CD4-positive, CD25-positive, alpha-beta regulatory T cell (primary cell): ENCODE measurements around the gene ZSCAN1. TPM values are rescaled to one million over a fixed set of nuclear protein-coding genes. Genes with fewer than 3 reads are reported as not detected.
A peak's percentile ranks its signal among the peaks of the same experiment; 100 is the strongest.

Source experiments
- ATAC-seq, 2 donors: fragments of 150-1000 bp; cut with Tn5 transposase; one replicate each; pipeline ENCODE4 v1.10.0; 2021; ENCODE audit warnings: low read depth in 2 of 2, moderate number of reproducible peaks in 2 of 2, moderate library complexity in 1 of 2
- DNase-seq, 3 donors: peaks; one replicate each; pipeline versions ENCODE4 v3.0.0 to v3.0.0-alpha.2; 2012 to 2022; ENCODE audit warnings: mixed read lengths in 1 of 3
- H3K27ac ChIP-seq: one replicate; pipeline ENCODE4 v1.7.0; 2013; ENCODE audit warnings: mild to moderate bottlenecking, low read length; ENCODE audit not compliant: insufficient read depth, poor library complexity, severe bottlenecking
- H3K27me3 ChIP-seq: one replicate; pipeline ENCODE4 v1.7.0; 2013; ENCODE audit warnings: low read length; ENCODE audit not compliant: control insufficient read depth, insufficient read depth
- H3K36me3 ChIP-seq: one replicate; pipeline ENCODE4 v1.7.0; 2013; ENCODE audit warnings: mild to moderate bottlenecking, low read length, moderate library complexity; ENCODE audit not compliant: control insufficient read depth, insufficient read depth
- H3K4me1 ChIP-seq: 2 replicates; pipeline ENCODE4 v1.7.0; 2013; ENCODE audit warnings: mild to moderate bottlenecking, low read length; ENCODE audit not compliant: insufficient read depth, control insufficient read depth, poor library complexity, severe bottlenecking
- H3K4me3 ChIP-seq: one replicate; pipeline ENCODE4 v1.7.0; 2013; ENCODE audit warnings: low read depth, mild to moderate bottlenecking, low read length, moderate library complexity
- H3K9me3 ChIP-seq, 2 experiments: 1 replicate in 1 of 2; 2 replicates in 1 of 2; pipeline ENCODE4 v1.7.0; 2013; ENCODE audit warnings: low read length in 2 of 2, mild to moderate bottlenecking in 1 of 2, moderate library complexity in 1 of 2; ENCODE audit not compliant: control insufficient read depth in 2 of 2
- H3K27ac Mint-ChIP-seq, 3 donors: one replicate each; pipeline ENCODE4 v1.8.0; 2020 to 2022; ENCODE audit warnings: mild to moderate bottlenecking in 3 of 3, mixed read lengths in 3 of 3, moderate library complexity in 2 of 3
- H3K27me3 Mint-ChIP-seq: one replicate; pipeline ENCODE4 v1.8.0; 2022; ENCODE audit warnings: mild to moderate bottlenecking, mixed read lengths
- H3K36me3 Mint-ChIP-seq: one replicate; pipeline ENCODE4 v1.8.0; 2020; ENCODE audit warnings: mixed read lengths
- H3K4me1 Mint-ChIP-seq, 4 donors: one replicate each; pipeline ENCODE4 v1.8.0; 2020 to 2022; ENCODE audit warnings: mixed read lengths in 4 of 4, mild to moderate bottlenecking in 1 of 4
- H3K4me3 Mint-ChIP-seq, 4 donors: one replicate each; pipeline ENCODE4 v1.8.0; 2020 to 2022; ENCODE audit warnings: mild to moderate bottlenecking in 4 of 4, mixed read lengths in 4 of 4, moderate library complexity in 3 of 4
- H3K9me3 Mint-ChIP-seq, 7 donors: one replicate each; pipeline ENCODE4 v1.8.0; 2020 to 2022; ENCODE audit warnings: mixed read lengths in 7 of 7, mild to moderate bottlenecking in 3 of 7, moderate library complexity in 2 of 7
- polyA plus RNA-seq, 4 donors: library from polyadenylated mRNA; unstranded; fragments of 300-500 nt; fragmentation: Illumina TruSeq; gene quantifications; one replicate each; pipeline ENCODE4 v1.2.3, GENCODE V29; 2021
- total RNA-seq: library from RNA; stranded (reverse); gene quantifications from one replicate; pipeline ENCODE4 v1.2.3, GENCODE V29; 2022

Gene ZSCAN1
- total and polyA plus RNA-seq, 5 donors from 2014 or later: not detected

DNA sequence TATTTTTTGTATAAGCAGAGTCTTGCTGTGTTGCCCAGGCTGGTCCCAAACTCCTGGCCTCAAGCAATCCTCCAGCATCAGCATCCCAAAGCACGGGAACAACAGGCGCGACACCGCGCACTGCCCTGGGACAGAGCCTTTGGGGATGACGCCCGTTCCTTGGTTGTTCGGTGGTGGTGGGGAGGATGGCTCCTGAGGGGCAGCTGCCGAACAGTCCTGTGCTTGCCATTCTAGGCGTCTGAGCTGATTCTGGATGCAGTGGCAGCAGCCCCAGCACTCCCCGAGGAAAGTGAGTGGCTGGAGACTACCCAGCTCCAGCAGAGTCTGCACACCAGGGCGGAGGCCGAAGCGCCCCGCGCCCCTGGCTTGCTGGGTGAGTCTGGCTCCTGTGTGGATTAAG, 18.4 kb downstream of the ZSCAN1 start:
- H3K27me3 ChIP-seq: no peaks in the 10 kb centered on the region
- H3K27ac ChIP-seq: no peak overlapping the region
- Mint-ChIP-seq H3K27me3 (no peaks in the 10 kb centered on the region), H3K4me3 (no peak overlapping the region), H3K36me3 (no peaks in the 10 kb centered on the region), H3K9me3 (peaks cover 0 to 64% (median 15%) of the 10 kb centered on the region in 7 donors), H3K4me1 (peaks cover 0 to 5% (median 1%) of the 10 kb centered on the region in 4 donors), H3K27ac (no peak overlapping the region)
- H3K9me3 ChIP-seq: peaks cover 7 to 68% of the 10 kb centered on the region in 2 experiments
- no peak overlapping the region for H3K4me3 ChIP-seq
- ATAC-seq: no peak
- no peaks in the 10 kb centered on the region for H3K36me3 ChIP-seq
- no peak for DNase-seq
- H3K4me1 ChIP-seq: no peaks in the 10 kb centered on the region

DNA sequence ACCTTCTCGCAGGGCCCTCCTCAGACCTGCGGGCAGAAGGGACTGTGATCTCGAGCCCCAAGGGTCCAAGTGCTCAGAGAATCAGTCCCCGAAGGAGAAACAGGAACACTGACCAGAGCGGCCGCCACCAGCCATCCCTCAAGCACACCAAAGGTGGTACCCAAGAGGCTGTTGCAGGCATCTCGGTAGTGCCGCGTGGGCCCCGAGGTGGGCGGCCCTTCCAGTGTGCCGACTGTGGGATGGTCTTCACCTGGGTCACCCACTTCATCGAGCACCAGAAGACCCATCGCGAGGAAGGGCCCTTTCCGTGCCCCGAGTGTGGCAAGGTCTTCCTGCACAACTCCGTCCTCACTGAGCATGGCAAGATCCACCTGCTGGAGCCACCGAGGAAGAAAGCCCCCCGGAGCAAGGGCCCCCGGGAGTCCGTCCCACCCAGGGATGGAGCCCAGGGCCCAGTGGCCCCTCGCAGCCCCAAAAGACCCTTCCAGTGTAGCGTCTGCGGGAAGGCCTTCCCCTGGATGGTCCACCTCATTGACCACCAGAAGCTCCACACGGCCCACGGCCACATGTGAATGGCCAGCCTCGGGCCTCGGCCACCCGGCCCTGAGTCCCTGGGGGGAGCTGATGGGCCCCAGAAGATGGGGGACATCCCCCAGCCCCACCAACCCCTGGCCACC, 19.8 kb downstream of the ZSCAN1 start:
- Histone ChIP-seq H3K4me3 (no peak overlapping the region), H3K27me3 (no peaks in the 10 kb centered on the region), H3K9me3 (peaks cover 7 to 64% of the 10 kb centered on the region in 2 experiments), H3K4me1 (no peaks in the 10 kb centered on the region), H3K36me3 (no peaks in the 10 kb centered on the region), H3K27ac (no peak overlapping the region)
- Mint-ChIP-seq H3K27me3 (no peaks in the 10 kb centered on the region), H3K27ac (no peak overlapping the region), H3K4me3 (no peak overlapping the region), H3K36me3 (peaks cover 2% of the 10 kb centered on the region), H3K4me1 (peaks cover 0 to 9% (median 2%) of the 10 kb centered on the region in 4 donors), H3K9me3 (peaks cover 0 to 61% (median 15%) of the 10 kb centered on the region in 7 donors)
- ATAC-seq (no peak), DNase-seq (no peak)

DNA sequence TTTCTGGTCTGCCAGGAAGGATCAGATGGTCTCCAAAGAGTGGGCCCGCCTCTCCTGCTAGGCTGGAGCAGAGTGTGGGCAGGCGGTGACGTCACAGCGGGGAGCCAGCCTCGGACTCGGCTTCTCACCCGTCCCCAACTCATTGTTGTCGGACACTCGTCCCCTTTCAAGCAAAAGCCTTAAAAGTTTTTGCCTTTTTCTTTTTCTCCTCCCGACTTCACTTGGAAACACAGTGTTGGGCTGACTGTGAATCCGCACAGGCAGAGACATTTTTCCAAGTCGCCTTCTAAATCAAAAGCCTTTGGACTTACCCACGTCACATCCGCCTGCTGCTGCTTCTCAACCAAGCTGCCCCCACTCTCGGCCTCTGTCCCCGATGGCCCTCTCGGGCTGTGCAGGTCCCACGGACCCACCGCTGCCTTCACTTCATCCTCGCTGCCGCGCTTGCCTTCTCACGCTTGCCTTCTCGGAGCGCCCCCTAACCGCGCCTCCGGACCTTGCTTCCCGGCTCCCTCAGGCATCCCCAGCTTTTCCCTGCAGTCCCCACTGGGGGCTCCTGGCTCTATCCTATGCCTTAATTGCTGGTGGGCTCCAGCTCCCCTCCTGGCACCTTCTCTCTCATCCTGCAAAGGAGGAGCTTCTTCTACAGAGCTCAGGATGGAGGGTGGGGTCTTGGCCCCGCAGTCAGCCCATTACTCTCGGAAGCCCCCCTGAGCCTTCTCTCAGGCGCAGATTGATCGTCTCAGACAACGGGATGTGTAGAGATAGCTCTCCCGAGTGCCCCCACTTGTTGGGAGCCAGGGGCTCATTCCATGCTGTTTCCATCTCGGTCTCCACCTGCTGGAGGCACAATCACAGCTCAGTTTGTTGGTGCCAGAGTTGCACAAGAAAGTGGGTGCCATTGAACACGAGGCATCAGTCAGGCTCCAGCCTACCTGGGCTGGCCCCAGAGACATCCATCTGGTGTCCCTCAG, 21.4 kb downstream of the ZSCAN1 start:
- peaks cover 5 to 60% of the 10 kb centered on the region in 2 experiments for H3K9me3 ChIP-seq
- no peak overlapping the region for H3K27ac Mint-ChIP-seq
- H3K4me3 Mint-ChIP-seq: peak overlapping the region in 3 of 4 donors; percentile 23 to 43 (median 35)

DNA sequence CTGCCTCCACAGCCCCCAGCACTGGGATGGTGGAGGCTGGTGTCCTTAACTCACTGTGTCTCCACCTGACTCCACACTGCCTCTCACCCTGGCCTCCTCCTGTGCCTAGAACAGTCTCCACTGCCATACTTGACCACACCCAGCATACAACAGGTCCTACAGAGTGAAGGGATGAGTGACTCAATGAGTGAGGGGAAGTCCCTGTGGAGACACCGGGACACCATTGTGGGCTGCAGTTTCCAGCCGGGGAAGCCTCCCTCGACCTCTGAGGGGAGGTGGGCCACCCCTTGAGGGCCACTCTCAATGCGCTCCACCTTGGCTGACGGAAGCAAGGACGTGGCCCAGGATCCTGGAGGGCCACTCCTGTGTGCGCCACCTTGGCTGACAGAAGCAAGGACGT, 22.4 kb downstream of the ZSCAN1 start:
- Histone ChIP-seq H3K4me3 (no peak overlapping the region), H3K36me3 (no peaks in the 10 kb centered on the region), H3K27me3 (no peaks in the 10 kb centered on the region), H3K4me1 (peaks cover 4% of the 10 kb centered on the region), H3K9me3 (peaks cover 3 to 65% of the 10 kb centered on the region in 2 experiments), H3K27ac (no peak overlapping the region)
- no peak for ATAC-seq
- Mint-ChIP-seq H3K4me3 (no peak overlapping the region), H3K4me1 (peaks cover 0 to 19% (median 2%) of the 10 kb centered on the region in 4 donors), H3K27me3 (peaks cover 4% of the 10 kb centered on the region), H3K9me3 (peaks cover 0 to 54% (median 8%) of the 10 kb centered on the region in 7 donors), H3K36me3 (peaks cover 6% of the 10 kb centered on the region), H3K27ac (peak overlapping the region in 2 of 3 donors; percentile 18 to 79)
- DNase-seq: no peak

More for the DNA sequence above, 21.4 kb downstream of the ZSCAN1 start:
- H3K36me3 Mint-ChIP-seq: peaks cover 6% of the 10 kb centered on the region
- DNase-seq (no peak), ATAC-seq (no peak)
- no peak overlapping the region for H3K27ac ChIP-seq
- peaks cover 4% of the 10 kb centered on the region for H3K4me1 ChIP-seq
- peaks cover 0 to 58% (median 8%) of the 10 kb centered on the region in 7 donors for H3K9me3 Mint-ChIP-seq
- peaks cover 0 to 18% (median 2%) of the 10 kb centered on the region in 4 donors for H3K4me1 Mint-ChIP-seq
- peaks cover 3% of the 10 kb centered on the region for H3K27me3 Mint-ChIP-seq
- no peaks in the 10 kb centered on the region for H3K27me3 ChIP-seq
- no peaks in the 10 kb centered on the region for H3K36me3 ChIP-seq
- H3K4me3 ChIP-seq: no peak overlapping the region

DNA sequence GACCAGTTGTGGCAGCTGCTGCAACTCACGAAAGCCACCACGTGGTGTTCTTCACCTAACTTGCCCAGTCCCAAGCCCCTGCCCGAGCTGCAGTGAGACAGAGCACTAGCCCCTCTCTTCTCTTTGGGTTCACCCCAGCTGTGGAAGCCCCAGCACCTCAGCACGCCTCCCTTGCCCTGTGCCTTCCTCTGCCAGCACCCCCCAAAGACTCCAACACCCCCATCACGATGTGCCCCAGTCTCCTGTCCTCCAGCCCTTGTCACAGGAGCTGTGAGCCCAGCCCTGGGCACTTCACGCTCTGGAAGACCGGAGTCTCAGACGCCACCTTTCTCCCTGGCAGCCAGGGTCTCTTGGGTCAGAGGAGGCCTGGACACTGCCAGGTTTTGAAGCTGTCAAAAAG, 23.0 kb downstream of the ZSCAN1 start:
- peaks cover 1 to 59% of the 10 kb centered on the region in 2 experiments for H3K9me3 ChIP-seq

DNA sequence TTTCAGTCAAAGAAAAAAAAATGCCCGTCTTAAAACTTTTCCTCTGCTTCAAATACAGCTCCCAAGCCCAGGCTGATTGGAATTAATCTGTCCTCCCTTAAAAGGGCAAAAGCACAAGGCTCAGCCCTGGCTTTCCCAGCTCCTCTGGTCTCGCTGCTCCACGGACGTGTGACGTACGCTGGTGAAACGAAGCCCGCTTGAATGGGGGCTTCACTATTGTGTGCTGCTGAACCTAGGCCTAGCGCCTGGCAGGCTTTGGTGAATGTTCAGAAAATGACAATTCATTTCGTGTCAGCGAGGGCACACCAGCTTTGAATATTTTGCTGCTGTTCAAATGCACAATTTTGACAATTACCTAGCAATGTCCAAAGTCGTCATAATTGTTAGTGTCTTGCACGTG, 24.6 kb downstream of the ZSCAN1 start:
- Mint-ChIP-seq H3K27ac (peak overlapping the region in 2 of 3 donors; percentile 86 to 90), H3K9me3 (peaks cover 0 to 51% (median 22%) of the 10 kb centered on the region in 7 donors), H3K4me1 (peaks cover 0 to 19% (median 2%) of the 10 kb centered on the region in 4 donors), H3K4me3 (peak overlapping the region; percentile 71 to 91 (median 82)), H3K27me3 (peaks cover 4% of the 10 kb centered on the region), H3K36me3 (peaks cover 10% of the 10 kb centered on the region)
- H3K4me1 ChIP-seq: peaks cover 4% of the 10 kb centered on the region
- peaks cover 7 to 56% of the 10 kb centered on the region in 2 experiments for H3K9me3 ChIP-seq
- no peaks in the 10 kb centered on the region for H3K36me3 ChIP-seq
- no peaks in the 10 kb centered on the region for H3K27me3 ChIP-seq
- ATAC-seq: no peak
- H3K4me3 ChIP-seq: no peak overlapping the region
- DNase-seq: no peak
- H3K27ac ChIP-seq: no peak overlapping the region

More for the DNA sequence above, 23.0 kb downstream of the ZSCAN1 start:
- no peak overlapping the region for H3K27ac Mint-ChIP-seq
- H3K27me3 Mint-ChIP-seq: peaks cover 4% of the 10 kb centered on the region
- Histone ChIP-seq H3K27me3 (no peaks in the 10 kb centered on the region), H3K4me1 (peaks cover 4% of the 10 kb centered on the region), H3K27ac (no peak overlapping the region), H3K4me3 (no peak overlapping the region), H3K36me3 (no peaks in the 10 kb centered on the region)
- H3K4me1 Mint-ChIP-seq: peaks cover 0 to 19% (median 2%) of the 10 kb centered on the region in 4 donors
- DNase-seq (no peak), ATAC-seq (no peak)
- no peak overlapping the region for H3K4me3 Mint-ChIP-seq
- peaks cover 0 to 53% (median 12%) of the 10 kb centered on the region in 7 donors for H3K9me3 Mint-ChIP-seq
- peaks cover 6% of the 10 kb centered on the region for H3K36me3 Mint-ChIP-seq

DNA sequence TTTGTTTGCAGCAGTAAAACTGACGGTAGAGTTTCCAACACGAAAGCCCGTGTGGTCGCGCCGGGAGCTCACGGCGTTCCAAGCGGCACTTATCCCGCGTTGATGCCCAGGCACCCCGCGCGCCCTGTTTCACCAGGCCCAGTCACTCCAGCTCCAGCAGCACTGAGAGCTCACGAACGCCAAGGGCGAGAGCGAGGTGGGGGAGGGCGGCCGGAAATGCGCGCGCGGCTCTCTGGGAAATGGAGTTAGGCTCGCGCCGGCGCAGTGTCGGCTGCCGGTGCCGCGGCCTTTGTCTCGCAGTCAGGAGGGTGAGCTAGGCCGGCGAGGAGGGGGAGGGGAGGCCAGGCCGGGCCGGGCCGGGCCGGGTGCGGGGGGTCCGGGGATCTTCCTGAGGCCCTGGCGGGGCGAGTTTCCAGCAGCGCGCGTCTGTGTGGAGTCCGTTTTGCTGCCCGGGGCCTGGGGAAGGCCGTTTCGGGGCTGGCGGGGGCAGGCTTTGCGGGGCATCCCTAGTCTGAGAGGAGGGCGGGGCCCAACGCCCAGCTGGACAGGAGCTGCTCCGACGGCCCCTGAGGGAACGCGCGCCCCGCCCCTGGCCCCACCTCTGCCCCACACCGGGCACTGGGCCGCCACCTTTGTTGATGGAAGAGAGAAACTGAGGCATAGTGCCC, 25.3 kb downstream of the ZSCAN1 start, which contains the start of gene ZNF135:
ZNF135 (plus strand) TSS at position 280 of the 668 bp plus-strand sequence. CDS start 721 bp downstream, outside the sequence.
- Mint-ChIP-seq H3K4me1 (peaks cover 0 to 19% (median 2%) of the 10 kb centered on the region in 4 donors), H3K36me3 (peaks cover 13% of the 10 kb centered on the region), H3K27me3 (peaks cover 4% of the 10 kb centered on the region), H3K27ac (peak within 1 kb of the TSS; percentile 86 to 93 (median 90)), H3K9me3 (peaks cover 0 to 57% (median 22%) of the 10 kb centered on the region in 7 donors), H3K4me3 (peak within 1 kb of the TSS; percentile 77 to 91 (median 82))
- peaks cover 2% of the 10 kb centered on the region for H3K36me3 ChIP-seq
- DNase-seq (peak; percentile 12 to 73 (median 60)), ATAC-seq (peak; percentile 80 to 83)
- peak within 1 kb of the TSS; percentile 55 for H3K27ac ChIP-seq
- H3K9me3 ChIP-seq: peaks cover 10 to 60% of the 10 kb centered on the region in 2 experiments
- peaks cover 4% of the 10 kb centered on the region for H3K4me1 ChIP-seq
- no peaks in the 10 kb centered on the region for H3K27me3 ChIP-seq
- H3K4me3 ChIP-seq: no peak within 1 kb of the TSS
